ENCODE measurements around the gene FYB2.

FYB2 gene

DNA sequence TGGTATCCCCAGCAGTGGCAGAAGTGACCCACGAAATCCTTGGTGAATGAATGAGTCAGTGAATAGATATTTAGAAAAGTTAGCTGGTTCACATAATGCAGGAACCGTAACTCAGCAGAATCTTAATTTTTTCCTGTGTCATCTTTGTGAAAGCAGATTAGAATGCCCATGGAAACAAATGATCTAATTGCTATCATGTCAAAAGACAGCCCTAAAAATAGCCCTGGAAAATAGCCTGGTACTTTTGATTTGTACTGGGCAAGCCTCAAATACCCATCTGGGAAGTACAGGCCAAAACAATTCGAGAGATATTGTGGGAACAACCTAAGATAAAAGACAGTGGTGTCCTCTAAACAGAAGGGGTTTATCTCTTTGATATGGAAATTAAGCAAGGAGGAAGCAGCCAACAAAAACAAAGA, 21.1 kb downstream of the FYB2 start:
- no peak for TF ChIP-seq CTCF (IDR thresholded peaks at IDR 0.05; ENCODE audit: insufficient read depth, low read length, missing control alignments)
- no peak overlapping the region for H3K4me3 ChIP-seq (ENCODE audit: low read depth, low read length)
- ChIA-PET CTCF (interaction anchor here (1.0 to 1.6 kb wide), 2 partner anchors 23 to 84 kb away, joined by 3 to 13 read pairs; no protein-coding TSS in a partner anchor), POLR2A (no interaction called here)
- no peak for DNase-seq (ENCODE audit: low read depth, low spot score)

- TF ChIP-seq CTCF (IDR thresholded peaks at IDR 0.05; ENCODE audit: insufficient read depth, low read length, missing control alignments) = no peak
- H3K4me3 ChIP-seq (ENCODE audit: low read depth, low read length) = no peak overlapping the region
- no peak for DNase-seq (ENCODE audit: low read depth, low spot score)
- ChIA-PET POLR2A (interaction anchor here (0.7 kb wide), 1 partner anchor 178 kb away, joined by 3 read pairs; no protein-coding TSS in a partner anchor), CTCF (interaction anchor here (1.0 to 2.5 kb wide), 3 partner anchors 11 to 83 kb away, joined by 3 to 10 read pairs (median 4); no protein-coding TSS in a partner anchor)
Observed at GRCh38 chr1:56797065-56797685, 22.0 kb downstream of the FYB2 start.

- ChIA-PET POLR2A (no interaction called here), CTCF (interaction anchor here (1.5 to 2.5 kb wide), 2 partner anchors 13 to 25 kb away, joined by 4 to 10 read pairs; no protein-coding TSS in a partner anchor)
- no peak for DNase-seq (ENCODE audit: low read depth, low spot score)
- TF ChIP-seq CTCF (IDR thresholded peaks at IDR 0.05; ENCODE audit: insufficient read depth, low read length, missing control alignments) = no peak
- no peak overlapping the region for H3K4me3 ChIP-seq (ENCODE audit: low read depth, low read length)
Observed at GRCh38 chr1:56795870-56796269, 23.3 kb downstream of the FYB2 start.

DNA sequence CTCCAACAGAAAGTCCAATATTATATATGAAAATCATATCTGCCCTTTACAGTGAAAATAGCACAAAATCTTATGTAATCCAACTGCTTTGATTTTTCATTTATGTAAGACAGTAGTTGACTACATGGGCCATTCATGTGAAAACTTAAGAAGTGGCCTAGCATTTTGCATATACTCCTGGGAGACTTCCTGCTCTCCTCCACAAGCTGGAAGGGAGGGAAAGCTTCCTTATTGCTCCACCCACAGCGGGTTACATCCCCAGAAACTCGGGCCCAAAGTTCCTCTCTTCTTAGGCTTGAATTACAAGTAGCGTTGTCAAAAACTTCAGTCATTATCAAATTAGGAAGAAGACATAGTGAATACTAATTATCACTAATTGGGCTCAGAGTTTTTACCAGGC, 29.2 kb downstream of the FYB2 start:
- TF ChIP-seq CTCF (IDR thresholded peaks at IDR 0.05; ENCODE audit: insufficient read depth, low read length, missing control alignments) = no peak
- H3K4me3 ChIP-seq (ENCODE audit: low read depth, low read length) = no peak overlapping the region
- ChIA-PET CTCF (interaction anchor here (1.6 kb wide), 1 partner anchor 18 kb away, joined by 3 read pairs; no protein-coding TSS in a partner anchor), POLR2A (no interaction called here)
- no peak for DNase-seq (ENCODE audit: low read depth, low spot score)

DNA sequence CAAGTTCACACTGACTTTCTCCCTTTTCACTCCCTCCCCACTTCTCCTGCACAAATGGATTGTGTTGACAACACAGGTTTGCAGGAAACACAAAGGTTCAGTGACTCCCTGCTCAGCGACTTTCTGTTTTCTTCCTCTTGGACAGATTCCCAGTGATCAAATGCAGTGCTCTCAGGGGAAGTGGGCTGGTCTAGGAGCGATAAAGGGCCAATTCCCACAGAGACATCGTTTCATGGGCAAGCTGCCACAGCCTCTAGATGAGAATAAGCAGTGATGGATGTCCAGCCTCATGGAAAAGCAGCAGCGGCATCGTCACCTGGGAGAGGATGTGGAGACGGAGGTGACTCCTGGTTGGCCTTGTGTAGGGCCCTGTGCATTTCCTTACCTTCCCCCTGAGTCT, 30.6 kb downstream of the FYB2 start:
- DNase-seq (ENCODE audit: low read depth, low spot score) = no peak
- ChIA-PET CTCF (interaction anchor here (0.9 to 1.6 kb wide), 2 partner anchors 15 to 19 kb away, joined by 3 read pairs; no protein-coding TSS in a partner anchor), POLR2A (no interaction called here)
- TF ChIP-seq CTCF (IDR thresholded peaks at IDR 0.05; ENCODE audit: insufficient read depth, low read length, missing control alignments) = no peak
- H3K4me3 ChIP-seq (ENCODE audit: low read depth, low read length) = no peak overlapping the region

- DNase-seq (ENCODE audit: low read depth, low spot score) = no peak
- H3K4me3 ChIP-seq (ENCODE audit: low read depth, low read length) = no peak overlapping the region
- ChIA-PET POLR2A (no interaction called here), CTCF (interaction anchor here (0.9 kb wide), 1 partner anchor 16 kb away, joined by 3 read pairs; no protein-coding TSS in a partner anchor)
- no peak for TF ChIP-seq CTCF (IDR thresholded peaks at IDR 0.05; ENCODE audit: insufficient read depth, low read length, missing control alignments)
Observed at GRCh38 chr1:56788102-56788501, 31.1 kb downstream of the FYB2 start.
